HepG2 (cell line): ENCODE measurements around the gene MYLK.

Source experiments
- MLLT10 ChIP-seq: sonication (generic); formaldehyde crosslinking; IDR thresholded peaks from 2 replicates; pipeline ENCODE4 v1.4.0; 2020; ENCODE audit warnings: missing genetic modification reagents
- POLR2A ChIP-seq, 2 experiments: IDR thresholded peaks; 2 replicates each; pipeline ENCODE4 v1.6.1; 2011; ENCODE audit warnings: low read depth in 2 of 2, low read length in 2 of 2, mild to moderate bottlenecking in 1 of 2, moderate library complexity in 1 of 2; ENCODE audit not compliant: insufficient read depth in 1 of 2
- POLR2AphosphoS5 ChIP-seq: IDR thresholded peaks from 2 replicates; pipeline ENCODE4 v1.6.1; 2012; ENCODE audit warnings: low read depth, low read length
- TARDBP ChIP-seq: sonication (generic); formaldehyde crosslinking; IDR thresholded peaks from 2 replicates; pipeline ENCODE4 v1.8.0; 2022; ENCODE audit warnings: mild to moderate bottlenecking, missing genetic modification reagents
- ZFAT ChIP-seq: sonication (generic); formaldehyde crosslinking; conservative IDR thresholded peaks from 2 replicates; pipeline ENCODE4 v1.8.1; 2023; ENCODE audit warnings: missing genetic modification reagents, inconsistent platforms
- ZNF710 ChIP-seq: sonication (generic); formaldehyde crosslinking; IDR thresholded peaks from 2 replicates; pipeline ENCODE4 v1.5.0; 2020; ENCODE audit warnings: mild to moderate bottlenecking, missing genetic modification reagents, borderline replicate concordance
- TF ChIP-seq, protein P1 (sequence below): sonication (generic); formaldehyde crosslinking; IDR thresholded peaks from 2 replicates; pipeline ENCODE4 v1.5.0; 2020; ENCODE audit warnings: mild to moderate bottlenecking, missing genetic modification reagents, moderate library complexity

- TF ChIP-seq, protein P1, sequence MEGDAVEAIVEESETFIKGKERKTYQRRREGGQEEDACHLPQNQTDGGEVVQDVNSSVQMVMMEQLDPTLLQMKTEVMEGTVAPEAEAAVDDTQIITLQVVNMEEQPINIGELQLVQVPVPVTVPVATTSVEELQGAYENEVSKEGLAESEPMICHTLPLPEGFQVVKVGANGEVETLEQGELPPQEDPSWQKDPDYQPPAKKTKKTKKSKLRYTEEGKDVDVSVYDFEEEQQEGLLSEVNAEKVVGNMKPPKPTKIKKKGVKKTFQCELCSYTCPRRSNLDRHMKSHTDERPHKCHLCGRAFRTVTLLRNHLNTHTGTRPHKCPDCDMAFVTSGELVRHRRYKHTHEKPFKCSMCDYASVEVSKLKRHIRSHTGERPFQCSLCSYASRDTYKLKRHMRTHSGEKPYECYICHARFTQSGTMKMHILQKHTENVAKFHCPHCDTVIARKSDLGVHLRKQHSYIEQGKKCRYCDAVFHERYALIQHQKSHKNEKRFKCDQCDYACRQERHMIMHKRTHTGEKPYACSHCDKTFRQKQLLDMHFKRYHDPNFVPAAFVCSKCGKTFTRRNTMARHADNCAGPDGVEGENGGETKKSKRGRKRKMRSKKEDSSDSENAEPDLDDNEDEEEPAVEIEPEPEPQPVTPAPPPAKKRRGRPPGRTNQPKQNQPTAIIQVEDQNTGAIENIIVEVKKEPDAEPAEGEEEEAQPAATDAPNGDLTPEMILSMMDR: no peak
- TF ChIP-seq POLR2AphosphoS5: no peak
- TF ChIP-seq ZFAT (CRISPR knock-in tag): no peak
- TF ChIP-seq MLLT10 (CRISPR knock-in tag): no peak
- TF ChIP-seq POLR2A (IDR thresholded peaks at IDR 0.05; ENCODE audit: insufficient read depth in 1 of 2, low read depth in 2 of 2, low read length in 2 of 2): no peak
- no peak for TF ChIP-seq TARDBP (CRISPR knock-in tag)
- no peak for TF ChIP-seq ZNF710 (CRISPR knock-in tag)
Measured at GRCh38 chr3:123627673-123628670, 256.2 kb downstream of the MYLK start.
